Common myeloid progenitor, CD34-positive (primary cell): ENCODE data around the gene KRTCAP3.
A peak's percentile ranks its signal among the peaks of the same experiment; 100 is the strongest.

Source experiments
- CTCF ChIA-PET: fragments of 350-600 bp; sonication (Branson Sonifier 250); formaldehyde crosslinking; loops from one replicate; lab custom pipeline; 2021; ENCODE audit warnings: antibody characterized with exemption; lab: Charles Lee
- POLR2A ChIA-PET: fragments of 350-600 bp; sonication (Branson Sonifier 250); formaldehyde crosslinking; loops from one replicate; lab custom pipeline; 2021; ENCODE audit warnings: antibody characterized with exemption; lab: Charles Lee
- DNase-seq, 3 donors: peaks; one replicate each; pipeline versions ENCODE4 v3.0.0 to v3.0.0-alpha.2; 2013
- H3K27ac ChIP-seq, 2 experiments: 1 replicate in 1 of 2; 2 replicates in 1 of 2; pipeline ENCODE4 v1.7.0; 2013; ENCODE audit warnings: inconsistent platforms in 2 of 2, low read length in 2 of 2, mild to moderate bottlenecking in 2 of 2, low read depth in 1 of 2, moderate library complexity in 1 of 2; ENCODE audit not compliant: severe bottlenecking in 2 of 2, insufficient read depth in 1 of 2, poor library complexity in 1 of 2
- H3K27me3 ChIP-seq, 5 experiments: replicated peaks in 2 of 5; 1 replicate in 3 of 5; 2 replicates in 2 of 5; pipeline versions ENCODE4 v1.6.1 to v1.7.0; 2013; ENCODE audit warnings: low read length in 4 of 5, mild to moderate bottlenecking in 2 of 5, moderate library complexity in 2 of 5, inconsistent platforms in 1 of 5; ENCODE audit not compliant: insufficient read depth in 5 of 5, control insufficient read depth in 4 of 5
- H3K36me3 ChIP-seq, 4 experiments: 1 replicate in 2 of 4; 2 replicates in 2 of 4; pipeline versions ENCODE4 v1.6.1 to v1.7.0; 2013; ENCODE audit warnings: low read length in 3 of 4, control low read depth in 1 of 4, mild to moderate bottlenecking in 1 of 4; ENCODE audit not compliant: control insufficient read depth in 4 of 4, insufficient read depth in 4 of 4
- H3K4me1 ChIP-seq, 4 experiments: 1 replicate in 3 of 4; 2 replicates in 1 of 4; pipeline versions ENCODE4 v1.6.1 to v1.7.1; 2013; ENCODE audit warnings: low read length in 3 of 4, mild to moderate bottlenecking in 3 of 4, control low read depth in 1 of 4, inconsistent platforms in 1 of 4, moderate library complexity in 1 of 4; ENCODE audit not compliant: control insufficient read depth in 4 of 4, insufficient read depth in 4 of 4; ENCODE audit errors: control extremely low read depth in 1 of 4
- H3K4me3 ChIP-seq, 7 experiments: 1 replicate in 4 of 7; 2 replicates in 3 of 7; pipeline versions ENCODE4 v1.5.1 to v1.7.0; 2013; ENCODE audit warnings: mild to moderate bottlenecking in 7 of 7, low read length in 6 of 7, moderate library complexity in 6 of 7, inconsistent platforms in 2 of 7, low read depth in 2 of 7, control low read depth in 1 of 7; ENCODE audit not compliant: insufficient read depth in 4 of 7, control insufficient read depth in 1 of 7; ENCODE audit errors: extremely low read depth in 1 of 7
- H3K9me3 ChIP-seq, 5 experiments: 1 replicate in 4 of 5; 2 replicates in 1 of 5; pipeline versions ENCODE4 v1.6.1 to v1.7.1; 2013; ENCODE audit warnings: low read length in 4 of 5, mild to moderate bottlenecking in 2 of 5, inconsistent platforms in 1 of 5, low read depth in 1 of 5, moderate library complexity in 1 of 5; ENCODE audit not compliant: control insufficient read depth in 4 of 5, insufficient read depth in 2 of 5; ENCODE audit errors: control extremely low read depth in 1 of 5
- WGBS: methylation state at CpG from one replicate; pipeline ENCODE4 v1.1.5; 2013; ENCODE audit not compliant: insufficient coverage; 5-methylcytosine and 5-hydroxymethylcytosine counted together

Gene KRTCAP3

GRCh38 chr2:27489498-27490397 is 47.6 kb downstream of the KRTCAP3 start, which contains the start of gene IFT172:
Gene IFT172, minus strand, starts transcription at chr2:27489743. Its CDS starts 90 bp downstream, at chr2:27489653.
- Histone ChIP-seq H3K4me3 (peak within 1 kb of the TSS; percentile 32 to 97 (median 85)), H3K9me3 (no peaks in the 10 kb centered on the region), H3K27ac (peak within 1 kb of the TSS; percentile 34 to 79), H3K27me3 (peaks cover 0 to 16% (median 11%) of the 10 kb centered on the region in 5 experiments), H3K4me1 (peaks cover 0 to 20% (median 15%) of the 10 kb centered on the region in 4 experiments), H3K36me3 (peaks cover 6 to 10% (median 7%) of the 10 kb centered on the region in 4 experiments)
- CTCF ChIA-PET, result interaction anchor here (0.7 to 1.4 kb wide), 2 partner anchors 9 to 144 kb away, joined by 3 to 4 read pairs; no protein-coding TSS in a partner anchor
- 4% methylated on average over 37 of the region's 43 CpGs for WGBS
- DNase-seq, result peak; percentile 99 to 100 (median 100)
- POLR2A ChIA-PET, result interaction anchor here (0.6 kb wide), 1 partner anchor 245 kb away, joined by 3 read pairs; no protein-coding TSS in a partner anchor

GRCh38 chr2:27492557-27492956 is 50.4 kb downstream of the KRTCAP3 start:
- POLR2A ChIA-PET, result no interaction called here
- DNase-seq, result no peak
- CTCF ChIA-PET, result no interaction called here
- H3K36me3 ChIP-seq, result no peaks in the 10 kb centered on the region
- H3K27ac ChIP-seq, result no peak overlapping the region
- H3K4me3 ChIP-seq, result no peak overlapping the region
- WGBS, result 96% methylated on average over 3 of the region's 4 CpGs
- peaks cover 0 to 44% (median 25%) of the 10 kb centered on the region in 5 experiments for H3K27me3 ChIP-seq
- H3K4me1 ChIP-seq, result peaks cover 0 to 30% (median 22%) of the 10 kb centered on the region in 4 experiments
- no peaks in the 10 kb centered on the region for H3K9me3 ChIP-seq

GRCh38 chr2:27493948-27494283 is 51.7 kb downstream of the KRTCAP3 start:
- Histone ChIP-seq H3K27ac (no peak overlapping the region), H3K4me1 (peaks cover 0 to 25% (median 19%) of the 10 kb centered on the region in 4 experiments), H3K4me3 (no peak overlapping the region), H3K9me3 (no peaks in the 10 kb centered on the region), H3K36me3 (no peaks in the 10 kb centered on the region), H3K27me3 (peaks cover 3 to 57% (median 28%) of the 10 kb centered on the region in 5 experiments)
- WGBS, result 99% methylated on average over 13 of the region's 13 CpGs
- ChIA-PET POLR2A (no interaction called here), CTCF (no interaction called here)
- no peak for DNase-seq
